Activated CD8-positive, alpha-beta memory T cell treated with anti-CD3 and anti-CD28 coated beads, Interleukin-2, amount 50 U/mL, for 1 hour (primary cell): Measurements from ENCODE around the gene AGBL1.

ENCODE experiments used
- DNase-seq: peaks from one replicate; pipeline ENCODE4 v3.0.0-alpha.2; 2020; ENCODE audit errors: extremely low read depth

The AGBL1 gene

DNA sequence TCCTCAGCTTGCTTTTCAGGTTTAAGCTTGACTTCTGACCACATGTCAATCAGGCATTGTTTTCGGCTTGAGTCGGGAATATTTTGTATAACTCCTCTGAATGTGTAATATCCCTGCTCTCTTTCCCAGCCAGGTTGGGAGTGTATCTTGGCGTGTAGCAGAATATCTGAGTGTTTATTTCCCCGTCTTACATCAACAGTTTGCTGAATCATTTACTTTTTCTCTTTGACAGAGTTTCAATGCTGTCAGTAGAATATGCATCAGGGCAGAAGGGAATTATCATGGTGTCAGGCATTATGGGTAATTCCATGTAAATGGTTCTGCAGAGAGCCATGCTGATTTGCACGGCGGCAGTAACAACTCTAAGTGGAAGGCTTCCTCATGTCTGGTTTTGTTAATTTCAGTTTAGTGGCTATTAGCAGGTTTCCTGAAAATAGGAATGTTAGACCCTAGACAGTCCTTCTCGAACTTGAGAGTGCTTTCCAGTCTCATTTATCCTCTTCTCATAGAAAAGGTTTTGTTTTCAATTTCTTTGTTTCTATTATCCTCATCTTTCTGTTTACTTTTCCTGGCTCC lies 566.3 kb downstream of the AGBL1 start:
- DNase-seq, result no peak

DNA sequence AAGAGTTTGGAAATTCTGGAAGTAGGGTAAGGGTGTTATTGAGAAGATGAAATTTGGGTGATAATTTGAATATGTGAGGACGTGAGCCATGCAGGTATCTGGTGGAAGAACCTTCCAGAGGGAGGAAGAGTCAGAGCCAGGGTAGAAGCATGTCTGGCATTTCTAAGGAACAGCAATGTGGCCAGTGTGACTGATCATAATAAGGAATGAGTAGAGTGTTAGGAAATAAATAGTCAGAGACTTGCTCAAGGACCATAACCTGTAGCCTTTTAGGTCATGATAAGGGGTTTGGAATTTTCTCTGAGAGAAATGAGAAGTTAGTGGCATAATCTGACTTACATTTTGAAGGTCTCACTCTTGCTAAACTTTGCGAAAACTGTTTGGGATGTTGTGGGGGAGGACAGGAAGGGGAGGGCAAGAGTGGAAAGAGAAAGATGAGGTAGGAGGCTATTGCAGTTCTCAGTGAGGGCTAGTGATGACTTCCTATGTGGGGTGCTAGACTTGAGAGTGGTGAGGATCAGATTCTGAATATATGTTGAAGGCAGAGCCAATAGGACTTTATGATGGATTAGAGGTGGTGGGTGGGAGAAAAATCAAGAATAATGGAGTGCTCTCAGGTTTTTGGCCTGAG lies 568.3 kb downstream of the AGBL1 start:
- DNase-seq, result no peak

DNA sequence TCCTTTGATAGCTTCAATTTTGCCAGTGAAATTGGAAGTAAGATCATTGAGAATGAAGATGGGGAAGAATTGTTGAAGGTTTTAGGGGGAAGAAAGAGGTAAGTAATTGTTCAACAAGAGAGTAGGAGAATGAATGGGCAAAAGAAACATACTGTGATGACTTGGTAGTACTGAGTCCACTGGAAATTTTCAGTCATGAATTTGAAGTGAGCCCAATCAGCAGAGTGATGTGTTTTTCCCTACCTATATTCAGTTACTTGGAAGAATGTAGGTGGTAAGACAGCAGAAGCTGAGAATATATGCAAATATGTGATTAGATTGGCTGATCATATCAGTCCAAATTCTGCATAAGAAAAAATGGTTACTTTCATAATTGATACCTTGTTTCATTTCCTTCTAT lies 569.6 kb downstream of the AGBL1 start:
- no peak for DNase-seq

DNA sequence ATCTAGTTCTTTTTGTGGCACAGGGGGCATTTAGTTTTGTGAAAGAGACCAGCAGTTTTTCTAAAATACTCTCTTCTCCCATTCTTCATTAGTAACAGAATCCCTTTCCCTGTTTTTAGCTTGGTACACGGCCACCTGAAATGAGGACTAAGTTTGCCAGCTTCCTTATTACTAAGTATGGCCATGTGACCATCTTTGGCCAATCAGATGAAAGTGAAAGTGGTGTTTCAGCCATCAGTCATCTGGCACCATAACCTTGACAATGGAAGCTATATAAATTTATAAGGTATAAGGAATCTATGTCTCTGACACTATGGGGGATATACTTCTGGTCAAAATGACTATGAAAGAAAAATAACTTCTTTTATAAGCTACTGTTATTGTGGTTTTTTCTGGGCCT lies 570.4 kb downstream of the AGBL1 start:
- no peak for DNase-seq

DNA sequence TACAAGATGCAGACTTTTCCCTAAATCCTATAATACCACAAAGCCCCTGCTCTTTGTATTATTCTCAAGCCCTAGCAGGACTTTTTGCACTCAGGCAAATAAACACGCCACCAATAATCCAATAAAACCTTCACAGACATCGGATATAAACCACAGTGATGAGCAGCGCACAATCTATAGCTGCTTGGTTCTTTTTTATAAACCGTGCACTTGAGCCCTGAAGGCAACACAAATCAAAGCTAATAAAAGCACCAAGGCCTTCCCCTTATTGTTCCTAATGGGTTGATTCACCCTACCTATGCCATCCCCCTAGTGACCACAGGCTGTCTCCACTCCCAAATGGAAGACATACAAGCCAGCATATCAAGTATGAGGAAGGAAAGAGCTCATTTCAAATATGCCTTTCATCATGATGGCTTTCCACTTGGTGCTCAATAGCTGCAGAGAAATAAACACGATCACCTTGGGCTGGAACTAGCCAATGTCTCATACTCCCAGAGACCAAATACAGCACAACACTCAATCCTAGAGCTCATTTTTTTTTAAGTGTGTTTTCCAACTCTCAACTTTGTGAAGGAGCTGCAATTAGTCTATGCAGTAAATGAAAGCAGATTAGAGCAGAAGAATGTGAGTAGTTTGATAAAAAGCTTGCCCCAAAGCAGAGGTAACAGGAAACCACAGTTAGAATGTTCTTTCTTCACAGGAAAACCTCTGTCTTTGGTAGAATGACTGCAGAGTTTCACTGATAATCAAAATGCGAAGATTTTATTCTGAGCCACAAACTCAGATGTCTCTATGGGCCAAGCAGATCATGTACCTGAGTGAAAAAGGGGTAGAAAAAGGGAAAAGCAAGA lies 573.9 kb downstream of the AGBL1 start:
- DNase-seq, result no peak

DNA sequence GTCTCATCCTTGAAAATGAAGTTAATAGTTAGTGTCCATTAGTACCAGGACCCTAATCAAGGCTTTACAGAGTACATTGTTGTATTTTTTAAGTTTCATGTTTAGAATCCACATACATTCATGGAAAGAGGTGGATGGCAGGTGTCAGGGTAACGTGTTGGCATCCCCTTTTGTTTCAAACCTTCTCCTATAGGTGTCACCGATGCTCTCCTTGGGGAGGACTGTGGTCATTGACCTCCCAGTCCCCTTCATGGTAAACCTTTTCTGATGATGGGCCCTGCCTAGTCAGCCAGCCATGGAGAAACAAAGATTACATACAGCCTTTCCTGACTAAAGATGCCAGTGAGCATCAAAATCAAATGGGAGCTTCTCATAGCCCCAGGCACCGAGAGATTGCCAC lies 574.8 kb downstream of the AGBL1 start:
- DNase-seq, result no peak

DNA sequence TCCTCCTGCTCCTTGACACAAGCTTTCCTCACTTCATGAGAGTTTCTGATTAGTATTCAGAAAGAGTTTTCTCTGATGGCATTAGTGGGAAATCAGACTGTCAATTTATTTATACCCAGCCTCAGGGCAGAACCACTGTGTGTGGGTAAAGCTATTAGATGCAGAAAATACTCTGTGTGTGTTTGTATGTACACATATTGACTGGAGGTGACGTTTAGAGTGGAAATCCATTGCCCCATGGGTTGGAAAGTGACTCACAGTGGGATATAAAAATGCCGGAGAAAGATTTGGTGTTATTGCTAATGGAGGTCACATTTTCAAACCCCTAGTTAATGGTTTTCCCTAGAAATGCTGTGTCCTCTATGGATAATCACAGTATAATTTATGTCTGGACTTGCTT lies 577.6 kb downstream of the AGBL1 start:
- DNase-seq, result no peak

DNA sequence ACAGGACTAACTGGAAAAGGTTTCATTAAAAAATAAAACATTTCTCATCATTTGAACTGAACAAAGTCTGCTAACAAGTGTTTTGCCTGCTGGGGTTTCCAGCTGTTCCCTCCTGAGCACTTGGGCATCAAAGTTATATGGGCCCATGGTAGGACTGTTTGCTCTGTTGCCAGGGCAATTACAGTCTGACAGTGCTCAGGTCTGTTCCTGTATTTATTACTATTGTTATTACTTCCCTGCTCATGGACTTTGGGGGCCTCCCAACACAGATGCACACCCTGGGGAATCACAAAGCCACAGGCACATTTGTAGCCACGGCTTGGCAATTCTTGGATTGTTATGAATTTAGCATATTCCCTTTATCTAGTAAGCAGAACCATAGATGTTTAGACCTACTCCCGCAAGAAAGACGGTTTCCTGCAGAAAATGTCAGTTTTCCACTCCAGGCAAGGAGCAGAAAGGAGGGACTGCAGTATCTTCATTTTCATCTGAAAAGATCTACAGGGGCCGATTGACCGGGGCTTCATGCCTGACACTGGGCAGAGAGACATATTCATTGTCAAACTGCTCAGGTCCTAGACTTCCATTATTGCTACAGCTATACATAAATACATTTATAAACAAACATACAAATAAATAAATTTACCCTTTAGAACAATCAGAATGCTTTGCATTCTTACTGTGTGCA lies 580.2 kb downstream of the AGBL1 start:
- DNase-seq, result no peak

DNA sequence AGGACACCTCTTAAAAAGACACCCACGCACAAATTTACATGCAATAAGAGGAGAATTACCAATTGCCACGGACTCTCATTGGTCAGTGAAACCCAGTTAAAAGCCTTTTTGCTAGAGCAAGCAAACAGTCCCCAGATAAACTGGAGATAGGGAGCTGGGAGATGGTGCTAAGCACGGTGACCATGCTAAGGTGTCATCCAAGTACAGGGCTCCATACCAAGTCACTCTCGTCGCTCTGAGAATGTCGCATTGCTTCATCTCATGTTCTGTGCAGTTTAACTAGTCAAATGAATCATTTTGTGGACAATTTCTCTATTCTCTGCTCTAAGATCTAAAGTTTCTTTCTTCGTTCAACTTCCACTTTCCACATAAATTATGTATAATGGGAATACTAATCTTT lies 581.9 kb downstream of the AGBL1 start:
- DNase-seq, result no peak

DNA sequence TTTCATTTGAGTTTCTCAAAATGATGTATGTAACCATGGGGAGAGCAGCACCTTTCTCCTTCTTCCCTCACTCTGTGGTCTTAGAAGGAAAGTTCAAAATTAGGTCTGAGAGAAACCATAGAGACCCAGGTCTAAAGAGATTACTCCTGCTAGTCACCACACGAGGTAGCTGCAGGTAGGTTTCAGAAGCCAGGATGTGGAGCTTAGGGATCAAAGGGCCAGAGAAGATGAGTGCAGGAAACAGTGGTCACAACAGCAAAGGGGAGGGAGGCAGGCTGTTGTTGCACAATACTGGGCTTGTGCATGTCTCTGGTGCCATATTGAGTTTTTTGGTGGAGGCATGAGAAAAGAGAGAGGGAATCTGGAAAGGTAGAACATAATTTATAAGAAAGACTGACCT lies 583.6 kb downstream of the AGBL1 start:
- no peak for DNase-seq

DNA sequence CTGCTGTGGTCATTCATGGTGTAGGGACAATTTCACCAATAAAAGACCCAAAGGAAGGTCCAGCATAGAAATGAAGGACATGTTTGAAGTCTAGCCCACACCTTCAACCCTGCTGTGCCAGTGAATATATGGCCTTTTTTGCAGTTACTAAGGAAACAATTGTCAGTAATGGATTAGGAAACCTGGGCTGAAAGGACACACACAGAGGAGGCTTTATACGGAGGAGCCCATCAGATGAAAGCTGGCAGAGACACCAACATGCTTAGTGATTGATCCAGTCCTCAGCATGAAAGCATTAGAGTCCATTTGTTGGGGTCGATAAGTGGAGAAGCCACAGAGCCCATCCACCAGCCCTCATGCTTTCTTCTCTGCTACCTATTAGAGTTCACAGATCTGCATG lies 584.3 kb downstream of the AGBL1 start:
- no peak for DNase-seq

DNA sequence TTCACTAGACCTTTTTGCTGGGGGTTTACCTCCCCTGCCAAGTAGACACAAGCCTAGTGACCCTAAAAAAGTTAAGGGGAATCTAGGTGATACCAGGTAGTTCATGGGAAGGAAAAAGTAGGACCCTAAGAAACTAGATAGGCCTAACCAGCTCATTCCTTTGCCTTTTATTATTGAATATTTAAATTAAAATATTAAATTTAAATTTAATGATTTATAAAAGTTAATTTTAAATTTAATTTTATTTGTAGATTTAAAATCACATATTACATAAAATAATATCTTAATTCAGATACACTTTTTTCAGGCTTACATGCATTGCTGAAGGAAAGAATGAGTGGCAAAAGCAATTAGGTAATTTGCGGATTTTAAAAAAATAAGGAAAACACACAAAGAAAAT lies 584.9 kb downstream of the AGBL1 start:
- no peak for DNase-seq

DNA sequence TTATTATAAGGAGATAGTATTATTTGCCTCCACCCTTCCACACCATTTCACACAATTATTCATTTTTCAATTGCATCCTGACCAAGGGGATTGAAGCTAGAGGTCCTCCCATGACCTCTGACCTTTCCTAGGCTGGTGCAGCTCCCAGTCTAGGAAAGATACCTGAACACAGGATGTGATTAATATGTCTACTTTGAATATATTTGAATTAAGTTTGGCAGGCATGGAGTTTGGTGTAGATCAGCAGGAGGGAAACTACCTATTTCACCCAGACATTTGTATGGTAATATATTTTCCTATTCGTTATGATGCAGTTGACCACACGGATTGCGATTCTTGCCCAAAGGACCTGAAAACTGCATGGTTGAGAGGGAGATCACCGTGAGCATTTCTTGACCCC lies 596.3 kb downstream of the AGBL1 start:
- DNase-seq, result no peak

DNA sequence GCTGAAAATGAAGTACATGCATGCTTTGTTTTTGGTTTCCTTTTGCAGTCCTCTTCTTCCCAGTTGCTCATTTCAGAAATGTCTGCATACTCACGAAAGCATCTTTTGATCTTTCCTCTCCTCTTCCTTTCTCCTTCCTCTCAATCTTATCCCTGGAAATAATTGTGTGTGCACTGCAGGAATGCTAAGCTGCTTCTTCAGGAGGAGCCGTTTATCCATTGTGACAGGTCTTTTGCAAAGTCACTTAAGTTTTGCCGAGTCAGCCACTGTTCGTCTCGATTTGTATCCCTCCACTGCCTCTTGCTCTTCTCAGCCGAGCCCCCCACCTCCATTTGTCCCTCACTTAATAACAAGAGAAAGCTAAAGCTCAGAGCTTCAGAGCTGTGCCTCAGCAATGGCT lies 597.6 kb downstream of the AGBL1 start:
- DNase-seq, result no peak

DNA sequence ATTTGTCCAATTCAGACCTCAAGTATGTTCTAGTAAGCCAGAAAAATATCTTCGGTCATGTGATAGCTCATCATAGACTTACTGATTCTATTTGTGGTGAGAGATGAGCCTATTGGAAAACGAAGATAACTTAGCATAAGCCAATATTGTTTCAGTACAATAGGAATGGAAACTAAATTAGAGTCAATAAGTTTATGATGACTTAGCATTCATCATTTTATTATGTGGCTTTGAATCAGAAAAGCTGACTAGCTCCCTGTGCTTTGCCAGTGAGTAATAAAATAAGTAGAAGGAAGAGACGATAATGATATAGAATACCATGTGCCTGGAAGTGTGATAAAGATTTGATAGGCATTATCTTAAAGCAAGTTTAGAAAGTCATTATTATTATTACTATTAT lies 605.6 kb downstream of the AGBL1 start:
- no peak for DNase-seq

DNA sequence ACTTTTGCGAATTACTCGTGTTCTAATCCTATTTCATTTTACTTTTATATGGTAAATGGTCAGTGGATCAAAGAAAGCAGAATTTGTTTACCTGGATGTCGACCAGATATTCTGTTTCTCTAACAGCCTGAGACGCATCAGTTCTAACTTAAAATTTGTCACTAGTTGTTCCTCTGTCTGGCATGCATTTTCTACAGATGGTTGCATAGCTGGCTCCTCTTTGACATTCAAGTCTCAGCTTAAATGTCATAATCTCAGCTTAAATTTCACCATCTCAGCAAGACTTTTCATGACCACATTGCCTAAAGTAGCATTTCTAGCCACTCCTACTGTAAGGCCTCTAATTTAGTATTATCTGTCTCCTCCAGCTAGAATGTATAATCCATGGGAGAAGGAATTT lies 609.3 kb downstream of the AGBL1 start:
- DNase-seq, result no peak

DNA sequence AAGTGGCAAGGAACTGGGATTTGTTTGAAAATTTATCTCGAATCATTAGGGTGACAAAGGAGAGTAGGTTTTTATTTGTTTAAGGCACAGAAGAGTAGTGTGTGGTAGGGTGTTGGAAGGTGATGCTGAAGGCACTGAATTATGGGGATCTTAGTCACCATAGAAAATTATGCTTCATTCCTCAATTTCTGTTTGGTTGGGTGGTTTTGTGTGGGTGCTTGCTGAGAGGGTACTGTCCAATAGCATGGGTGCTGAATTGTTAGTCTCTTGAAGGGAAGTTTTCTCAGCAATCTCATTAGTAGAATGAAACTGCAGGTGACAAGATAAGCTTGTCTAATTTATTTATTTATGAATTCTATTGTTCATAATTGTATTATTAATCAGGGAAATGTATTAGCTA lies 610.9 kb downstream of the AGBL1 start:
- DNase-seq, result no peak

DNA sequence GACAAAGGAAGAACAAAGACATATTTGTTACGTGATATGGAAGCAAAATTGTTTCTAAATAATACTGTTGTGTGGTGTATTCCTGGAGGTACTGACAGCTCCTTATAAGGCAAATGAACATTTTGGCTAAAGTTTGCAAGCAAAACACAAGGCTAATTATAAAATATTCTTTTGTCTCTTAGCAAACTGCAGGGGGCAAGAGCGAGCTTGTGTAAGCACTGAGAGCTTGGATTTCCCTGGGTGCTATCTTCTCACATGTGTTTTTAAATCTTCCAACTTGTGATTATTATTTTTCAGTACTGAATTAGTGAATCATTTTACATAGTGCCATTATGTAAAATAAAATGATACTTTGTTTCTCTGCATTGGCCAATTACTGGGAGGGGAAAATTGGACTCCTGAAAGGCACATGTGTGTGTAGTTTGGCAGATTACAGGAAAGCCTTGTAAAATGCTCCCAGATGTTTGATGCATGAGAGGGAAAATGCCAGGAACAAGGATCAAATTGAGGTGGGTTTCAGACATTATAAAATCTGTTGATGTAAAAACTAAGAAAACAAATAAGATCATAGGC lies 611.5 kb downstream of the AGBL1 start:
- DNase-seq, result no peak

DNA sequence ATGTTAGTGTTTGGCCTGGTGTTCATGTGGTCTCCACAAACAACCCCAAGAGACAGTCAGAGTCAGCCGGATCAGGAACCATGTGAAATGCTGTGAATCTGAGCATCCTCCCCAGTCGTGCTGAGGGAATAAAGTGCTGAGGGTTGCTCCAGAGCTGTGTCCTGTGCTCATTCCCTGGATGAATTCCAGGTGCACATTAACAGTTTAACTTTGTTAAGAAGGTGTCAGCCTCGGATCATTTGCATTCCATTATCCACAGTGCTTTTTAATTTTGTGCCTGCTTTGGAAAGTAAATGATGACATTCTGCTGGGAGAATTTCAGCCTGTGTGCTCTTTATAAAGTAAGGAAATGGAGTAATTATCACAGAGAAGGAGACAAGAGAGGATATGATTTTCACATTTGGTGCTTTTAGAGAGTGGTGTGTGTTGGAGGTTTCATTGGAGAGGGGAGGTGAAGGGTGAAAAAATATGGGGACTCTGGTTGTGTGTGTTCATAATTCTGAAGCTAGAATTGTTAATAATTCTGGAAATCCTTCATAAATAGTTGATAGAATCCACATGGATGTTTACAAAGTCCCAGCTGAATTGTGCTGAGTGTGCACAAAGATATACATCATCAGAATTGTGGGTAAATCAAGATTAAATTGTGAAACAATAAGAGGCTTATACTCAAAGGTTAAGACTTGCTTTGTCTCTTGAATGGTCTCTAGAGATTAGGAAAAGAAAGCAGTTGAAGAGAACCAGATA lies 621.4 kb downstream of the AGBL1 start:
- DNase-seq, result no peak

DNA sequence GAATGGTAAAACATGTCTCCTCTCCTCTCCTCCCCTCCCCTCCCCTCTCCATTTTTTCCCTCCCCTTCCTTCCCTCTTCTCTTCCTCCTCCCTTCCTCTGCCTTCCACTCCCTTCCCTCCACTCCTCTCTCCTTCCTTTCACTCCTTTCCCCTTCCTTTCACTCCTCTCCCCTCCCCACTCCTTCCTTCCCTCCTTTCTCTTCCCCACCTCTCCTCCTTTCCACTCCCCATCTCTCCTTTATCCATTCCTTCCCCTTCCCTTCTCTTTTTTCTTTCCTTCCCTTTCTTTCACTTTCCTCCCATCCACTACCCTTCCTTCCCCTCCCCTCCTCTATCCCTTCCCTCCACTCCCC lies 621.9 kb downstream of the AGBL1 start:
- DNase-seq, result no peak

DNA sequence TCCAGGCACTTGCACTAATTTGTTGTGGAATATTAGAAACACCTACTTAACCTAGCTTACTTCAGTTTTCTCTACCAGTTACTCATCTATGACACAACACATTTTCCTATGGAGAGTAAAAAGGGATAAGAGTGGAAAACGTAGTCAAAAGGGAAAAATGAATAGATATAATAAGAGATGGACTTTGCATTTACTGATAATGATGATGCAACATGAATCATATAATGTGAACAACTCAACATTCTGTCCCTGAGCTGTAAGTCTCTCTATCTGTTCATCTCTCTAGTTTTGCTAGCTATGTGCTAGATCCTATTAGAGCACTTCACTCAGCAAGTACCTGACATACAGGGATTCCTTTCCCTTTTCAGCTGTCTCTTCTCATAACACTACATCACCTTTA lies 627.1 kb downstream of the AGBL1 start:
- DNase-seq, result no peak

DNA sequence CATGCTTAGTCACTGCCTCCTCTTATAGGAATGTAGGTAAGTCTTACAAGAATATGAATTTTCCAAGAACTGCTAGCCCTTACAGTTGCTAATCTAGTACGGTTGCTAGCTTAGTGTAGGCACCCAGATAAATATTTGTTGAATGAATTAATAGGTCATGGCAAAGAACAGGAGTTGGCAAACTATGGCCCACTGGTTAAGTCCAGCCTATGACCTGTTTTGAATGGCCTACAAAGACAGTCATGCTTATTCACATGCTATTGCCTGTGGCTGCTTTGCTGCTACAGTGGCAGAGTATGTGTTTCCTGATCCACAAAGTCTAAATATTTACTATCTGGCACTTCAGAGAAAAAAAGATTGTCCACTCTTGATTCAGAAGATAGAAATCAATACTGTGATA lies 631.8 kb downstream of the AGBL1 start:
- DNase-seq, result no peak
